GM12891 (cell line): ENCODE data around the gene MAN2C1.
"Not testable (repeated sequence)": the region's sequence is repeated elsewhere in the genome, so short reads cannot be mapped to it uniquely, and the experiment has no call there.

Experiments
- DNase-seq: peaks from one replicate; pipeline ENCODE4 v3.0.0; 2011; ENCODE audit warnings: low spot score; ENCODE audit not compliant: insufficient read length
- FAIRE-seq: peaks from 2 replicates; lab custom pipeline; 2011; peaks lifted over from hg19 to GRCh38; lab: Jason Lieb, UNC
- PAX5 ChIP-seq: IDR thresholded peaks from 2 replicates; pipeline ENCODE4 v1.6.1; 2011; ENCODE audit warnings: low read length, moderate library complexity, mild to moderate bottlenecking; ENCODE audit not compliant: insufficient read depth, severe bottlenecking
- POLR2A ChIP-seq: IDR thresholded peaks from 2 replicates; pipeline ENCODE4 v1.6.1; 2011; ENCODE audit warnings: low read depth, low read length, control low read depth
- POLR2AphosphoS5 ChIP-seq: IDR thresholded peaks from 2 replicates; pipeline ENCODE4 v1.6.1; 2011; ENCODE audit warnings: low read depth, low read length, control low read depth
- POU2F2 ChIP-seq: IDR thresholded peaks from 2 replicates; pipeline ENCODE4 v1.6.1; 2011; ENCODE audit warnings: low read depth, mild to moderate bottlenecking, control low read depth, low read length, moderate library complexity
- SPI1 ChIP-seq: IDR thresholded peaks from 2 replicates; pipeline ENCODE4 v1.6.1; 2011; ENCODE audit warnings: low read depth, low read length, control low read depth
- TAF1 ChIP-seq: IDR thresholded peaks from 2 replicates; pipeline ENCODE4 v1.6.1; 2011; ENCODE audit warnings: low read depth, low read length, control low read depth

MAN2C1 gene

DNA sequence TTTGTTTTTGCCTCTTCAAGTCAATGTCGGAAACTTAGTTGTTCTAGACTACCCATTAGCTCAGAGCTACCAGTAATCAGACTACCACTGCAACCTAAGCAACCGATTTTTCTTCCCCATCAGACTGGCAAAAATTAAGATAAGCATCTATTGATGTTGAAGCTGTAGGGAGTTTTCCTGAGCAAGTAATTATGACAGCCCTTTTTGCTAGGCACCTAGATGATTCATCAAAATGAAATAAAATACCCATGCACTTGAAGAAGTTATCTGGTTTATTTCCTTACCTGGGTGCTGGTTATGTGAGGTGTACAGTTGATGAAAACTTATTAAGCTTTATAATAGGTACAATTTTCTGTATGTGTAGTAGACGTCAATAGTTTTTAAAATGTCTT lies 33.1 kb downstream of the MAN2C1 start:
- TF ChIP-seq TAF1 (no peak), POLR2A (no peak), SPI1 (no peak), POU2F2 (no peak), POLR2AphosphoS5 (no peak), PAX5 (no peak)
- DNase-seq, result no peak
- no peak for FAIRE-seq

DNA sequence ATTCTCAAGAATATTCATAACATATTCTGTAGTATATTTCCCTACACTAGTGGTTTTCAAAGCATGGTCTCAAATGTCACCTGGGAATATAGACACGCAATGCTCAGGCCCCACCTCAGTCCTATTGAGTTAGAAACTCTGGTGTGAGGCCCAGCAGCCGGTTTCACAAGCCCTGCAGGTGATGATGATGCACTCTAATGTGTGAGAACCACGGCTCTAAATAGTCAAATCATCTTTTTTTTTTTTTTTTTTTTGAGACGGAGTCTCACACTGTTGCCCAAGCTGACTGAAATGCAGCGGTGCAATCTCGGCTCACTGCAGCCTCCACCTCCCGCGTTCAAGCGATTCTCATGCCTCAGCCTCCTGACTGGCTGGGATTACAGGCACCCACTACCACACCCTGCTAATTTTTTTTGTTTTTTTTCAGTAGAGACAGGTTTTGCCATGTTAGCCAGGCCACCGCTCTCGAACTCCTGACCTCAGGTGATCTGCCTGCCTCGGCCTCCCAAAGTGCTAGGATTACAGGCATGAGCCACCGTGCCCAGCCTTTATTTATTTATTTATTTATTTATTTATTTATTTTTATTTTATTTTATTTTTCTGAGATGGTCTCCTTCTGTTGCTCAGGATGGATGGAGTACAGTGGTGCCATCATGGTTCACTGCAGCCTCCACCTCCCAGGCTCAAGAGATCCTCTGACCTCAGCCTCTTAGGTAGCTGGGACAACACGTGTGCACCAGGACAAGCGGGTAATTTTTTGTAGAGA lies 34.6 kb downstream of the MAN2C1 start:
- not testable (repeated sequence) for DNase-seq, FAIRE-seq

DNA sequence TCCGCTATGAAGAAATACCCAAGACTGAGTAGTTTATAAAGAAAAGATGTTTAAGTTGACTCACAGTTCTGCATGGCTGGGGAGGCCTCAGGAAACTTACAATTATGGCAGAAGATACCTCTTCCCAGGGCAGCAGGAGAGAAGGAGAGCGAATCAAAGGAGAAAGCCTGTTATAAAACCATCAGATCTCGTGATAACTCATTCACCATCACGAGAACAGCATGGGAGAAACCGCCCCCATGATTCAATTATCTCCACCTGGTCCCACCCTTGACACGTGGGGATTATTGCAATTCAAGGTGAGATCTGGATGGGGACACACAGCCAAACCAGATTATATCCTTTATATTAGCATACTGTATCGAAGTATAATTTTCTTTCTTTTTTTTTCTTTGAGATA lies 36.3 kb downstream of the MAN2C1 start:
- DNase-seq, FAIRE-seq: not testable (repeated sequence)

DNA sequence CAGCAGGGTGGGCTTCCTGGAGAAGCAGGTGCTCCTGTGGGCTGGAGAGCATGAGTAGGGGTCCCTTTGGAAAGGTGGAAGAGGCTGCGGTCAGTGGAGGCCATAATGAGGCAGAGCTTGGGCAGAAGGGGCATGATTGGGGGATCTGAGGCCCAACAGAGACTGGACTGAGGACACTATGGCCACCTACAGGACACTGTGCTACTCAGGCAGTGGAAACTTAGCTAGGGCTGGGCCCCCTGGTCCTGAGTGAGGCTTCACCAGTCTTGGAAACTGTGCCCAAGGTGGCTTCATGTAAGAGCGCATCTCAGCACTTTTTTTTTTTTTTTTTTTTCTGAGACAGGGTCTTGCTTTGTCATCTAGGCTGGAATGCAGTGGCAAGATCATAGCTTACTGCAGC lies 38.8 kb downstream of the MAN2C1 start:
- TF ChIP-seq POLR2AphosphoS5 (no peak), PAX5 (no peak), SPI1 (no peak), TAF1 (no peak), POLR2A (no peak), POU2F2 (no peak)
- FAIRE-seq (no peak), DNase-seq (no peak)

GRCh38 chr15:75328493-75329314 lies 39.7 kb downstream of the MAN2C1 start:
- TF ChIP-seq POLR2A (no peak), PAX5 (no peak), SPI1 (no peak), POU2F2 (no peak), TAF1 (no peak), POLR2AphosphoS5 (no peak)
- DNase-seq (no peak), FAIRE-seq (no peak)

DNA sequence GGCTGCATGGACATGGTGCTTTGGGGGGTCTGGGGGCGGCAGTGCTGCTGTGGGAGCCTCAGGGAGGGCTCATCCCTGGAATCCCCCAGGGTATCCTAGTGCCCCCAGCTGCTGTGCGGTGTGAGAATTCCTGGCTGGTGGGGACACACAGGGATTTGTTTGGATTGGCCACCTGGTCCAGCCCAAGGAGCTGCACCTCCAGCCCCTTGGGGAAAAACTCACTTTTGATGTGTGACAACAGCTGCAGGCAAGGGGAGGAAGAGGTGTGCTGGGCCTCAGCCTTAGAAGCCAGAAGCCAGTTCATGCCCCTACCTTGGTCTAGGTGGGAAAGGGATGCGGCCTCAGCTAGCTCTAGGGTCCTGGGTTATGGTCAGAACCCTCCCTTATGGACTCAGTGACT lies 40.9 kb downstream of the MAN2C1 start:
- DNase-seq (no peak), FAIRE-seq (no peak)
- no peak for TF ChIP-seq POLR2AphosphoS5
- no peak for TF ChIP-seq PAX5
- no peak for TF ChIP-seq TAF1
- no peak for TF ChIP-seq POLR2A

DNA sequence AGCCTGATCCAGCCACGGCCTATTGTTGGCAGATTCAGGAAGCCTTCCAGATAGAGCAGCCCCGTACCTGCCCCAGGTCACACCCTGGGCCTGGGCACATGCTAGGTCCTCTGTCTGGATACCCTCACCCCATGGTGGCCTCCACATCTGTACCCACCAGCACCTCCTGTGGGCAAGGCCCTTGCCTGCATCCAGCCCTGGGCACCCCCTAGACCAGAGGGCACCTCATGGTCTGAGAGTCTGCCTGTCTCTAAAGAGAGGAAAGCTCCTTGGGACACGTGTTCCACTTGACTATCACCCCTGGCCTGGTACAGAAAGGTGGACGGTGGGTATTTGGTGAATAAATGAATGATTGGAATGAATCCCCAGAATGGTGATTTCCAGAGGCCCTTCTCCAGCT lies 41.4 kb downstream of the MAN2C1 start:
- no peak for FAIRE-seq
- DNase-seq, result no peak
- TF ChIP-seq SPI1, result no peak
- no peak for TF ChIP-seq POU2F2
- no peak for TF ChIP-seq POLR2AphosphoS5
- TF ChIP-seq TAF1, result no peak
- no peak for TF ChIP-seq POLR2A
- no peak for TF ChIP-seq PAX5

DNA sequence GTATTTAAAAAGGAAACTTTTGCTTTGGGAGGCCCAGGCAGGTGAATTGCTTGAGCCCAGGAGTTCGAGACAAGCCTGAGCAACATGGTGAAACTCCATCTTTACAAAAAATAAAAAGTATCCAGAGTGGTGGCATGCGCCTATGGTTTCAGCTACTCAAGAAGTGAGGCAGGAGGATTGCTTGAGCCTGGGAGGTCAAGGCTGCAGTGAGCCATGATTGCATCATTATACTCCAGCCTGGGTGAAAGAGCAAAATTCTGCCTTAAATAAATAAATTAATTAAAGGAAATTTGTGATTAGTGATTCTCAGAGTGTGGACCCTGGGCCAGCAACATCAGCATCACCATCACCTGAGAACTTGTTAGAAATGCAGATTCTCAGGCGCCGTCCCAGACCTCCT lies 42.5 kb downstream of the MAN2C1 start:
- no peak for DNase-seq
- TF ChIP-seq POU2F2 (no peak), TAF1 (no peak), SPI1 (no peak), POLR2A (no peak), POLR2AphosphoS5 (no peak)
- FAIRE-seq, result no peak

GRCh38 chr15:75321711-75322110 lies 46.7 kb downstream of the MAN2C1 start:
- DNase-seq, result no peak
- TF ChIP-seq POLR2AphosphoS5 (no peak), PAX5 (no peak), POLR2A (no peak), SPI1 (0 out of 2 replicates have a peak, but pooled peaks have one; percentile 14), TAF1 (no peak), POU2F2 (no peak)
- no peak for FAIRE-seq

DNA sequence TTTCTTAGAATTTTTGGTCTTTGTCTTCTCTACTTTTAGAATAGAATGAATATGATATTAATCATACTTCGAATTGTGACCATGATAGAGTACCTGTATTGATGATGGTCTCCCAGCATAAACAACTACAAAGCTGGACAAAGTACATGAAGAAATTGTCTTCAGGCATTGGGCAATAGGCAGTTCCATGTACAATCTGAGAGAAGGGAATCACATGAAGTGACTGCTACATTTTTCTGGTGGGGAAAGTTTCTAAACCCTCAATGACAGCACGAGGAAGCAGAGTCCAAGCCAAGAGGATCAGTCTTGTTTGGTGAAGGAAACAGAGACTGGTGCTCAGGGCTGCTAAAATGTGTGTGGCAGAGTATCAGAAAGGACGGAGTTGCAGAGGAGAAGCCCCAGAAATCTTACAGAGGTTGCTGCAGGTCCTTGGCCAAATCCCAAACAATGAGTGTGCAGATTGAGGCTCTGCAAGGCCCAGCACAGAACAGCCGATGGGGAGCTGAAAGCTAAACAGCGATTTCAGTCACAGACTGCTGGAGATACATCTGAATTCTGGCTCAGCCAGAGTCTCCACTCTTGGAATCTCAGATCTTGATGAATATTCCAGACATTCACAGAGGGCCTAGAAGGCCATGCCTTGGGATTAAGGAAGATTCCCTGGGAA lies 49.0 kb downstream of the MAN2C1 start:
- not testable (repeated sequence) for FAIRE-seq, DNase-seq
